MCF 10A (cell line): Measurements from ENCODE around the gene REG3G. TPM values are rescaled to one million over a fixed set of nuclear protein-coding genes. Genes with fewer than 3 reads are reported as not detected.

Experiments
- Bru-seq: library from RNA; stranded (reverse); fragments of 400-500 nt; gene quantifications from one replicate; lab custom pipeline; 2021; lab: Mats Ljungman, UMichigan
- BruChase-seq, 2 experiments: library from RNA; stranded (reverse); fragments of 400-500 nt; gene quantifications; one replicate each; lab custom pipeline; 2021; lab: Mats Ljungman, UMichigan
- BruUV-seq: library from RNA; stranded (reverse); fragments of 400-500 nt; replicated peaks from 2 replicates; lab custom pipeline; 2021; lab: Mats Ljungman, UMichigan
- CTCF ChIA-PET: fragments of 300-600 bp; sonication (Branson Sonifier 250); formaldehyde crosslinking; extraction: SDS; loops from one replicate; lab custom pipeline; 2021; ENCODE audit warnings: antibody characterized with exemption, inconsistent platforms; lab: Yijun Ruan, JAX
- POLR2A ChIA-PET: fragments of 300-600, 350-650 bp; sonication (Branson Sonifier 250); formaldehyde crosslinking; extraction: SDS; loops from one replicate; lab custom pipeline; 2020; ENCODE audit warnings: antibody characterized with exemption, inconsistent platforms; lab: Yijun Ruan, JAX
- DNase-seq: peaks from one replicate; pipeline ENCODE4 v3.0.0-alpha.2; 2018; ENCODE audit not compliant: unreplicated experiment
- H3K27ac Mint-ChIP-seq: one replicate; pipeline ENCODE4 v1.8.0; 2022; ENCODE audit warnings: mild to moderate bottlenecking, low read depth, mixed read lengths; ENCODE audit not compliant: unreplicated experiment
- H3K27me3 Mint-ChIP-seq: one replicate; pipeline ENCODE4 v1.8.0; 2022; ENCODE audit warnings: mixed read lengths; ENCODE audit not compliant: insufficient read depth, unreplicated experiment
- H3K36me3 Mint-ChIP-seq: one replicate; pipeline ENCODE4 v1.8.0; 2022; ENCODE audit warnings: mild to moderate bottlenecking, moderate library complexity, mixed read lengths; ENCODE audit not compliant: insufficient read depth, unreplicated experiment
- H3K4me1 Mint-ChIP-seq: one replicate; pipeline ENCODE4 v1.8.0; 2022; ENCODE audit warnings: mixed read lengths; ENCODE audit not compliant: insufficient read depth, unreplicated experiment
- H3K4me3 Mint-ChIP-seq: one replicate; pipeline ENCODE4 v1.8.0; 2022; ENCODE audit warnings: mild to moderate bottlenecking, moderate library complexity, mixed read lengths; ENCODE audit not compliant: unreplicated experiment
- H3K9me3 Mint-ChIP-seq: one replicate; pipeline ENCODE4 v1.8.0; 2022; ENCODE audit warnings: mixed read lengths; ENCODE audit not compliant: unreplicated experiment
- CTCF ChIP-seq: fragments of 200-600 bp; IDR thresholded peaks from one replicate; pipeline ENCODE4 v1.8.0; 2022; ENCODE audit warnings: antibody characterized with exemption, mild to moderate bottlenecking; ENCODE audit not compliant: unreplicated experiment
- intact Hi-C: fragments of 100-400 bp; cut with micrococcal nuclease; formaldehyde crosslinking; loops from 2 replicates; pipeline ENCODE4 v1.14.1; 2022
- long read RNA-seq: library from polyadenylated mRNA; stranded (forward); transcript quantifications from one replicate; pipeline ENCODE4 v2.0.0, GENCODE V29; 2022
- total RNA-seq: library from RNA; stranded (reverse); gene quantifications from 2 replicates; pipeline ENCODE4 v1.2.3, GENCODE V29; 2022

Gene REG3G
- total RNA-seq (not detected in 2 replicates), Bru-seq, nascent RNA (not detected), BruChase-seq, experiment 1, labeled RNA remaining after a 6-hour chase (not detected), BruChase-seq, experiment 2, labeled RNA remaining after a 2-hour chase (not detected)
- long read RNA-seq, result 0 reads

GRCh38 chr2:79025421-79025820, at the start of gene REG3G:
REG3G (plus strand) TSS chr2:79025702; CDS start chr2:79026094, 392 bp downstream.
- ChIA-PET CTCF (interaction anchor here (0.7 to 0.8 kb wide), 2 partner anchors 9 to 518 kb away, joined by 3 to 4 read pairs; no protein-coding TSS in a partner anchor), POLR2A (no interaction called here)
- no TSS peak for BruUV-seq
- Mint-ChIP-seq H3K36me3 (no peaks in the 10 kb centered on the region), H3K4me3 (no peak within 1 kb of the TSS), H3K4me1 (no peaks in the 10 kb centered on the region), H3K27ac (no peak within 1 kb of the TSS), H3K9me3 (peaks cover 15% of the 10 kb centered on the region), H3K27me3 (no peaks in the 10 kb centered on the region)
- intact Hi-C loops, result no loop called here
- DNase-seq, result no peak
- no peak for TF ChIP-seq CTCF

- no peaks in the 10 kb centered on the region for H3K4me1 Mint-ChIP-seq
- no peak for TF ChIP-seq CTCF
- no peak for DNase-seq
- no peaks in the 10 kb centered on the region for H3K9me3 Mint-ChIP-seq
- H3K27me3 Mint-ChIP-seq, result peaks cover 27% of the 10 kb centered on the region
- no peak overlapping the region for H3K4me3 Mint-ChIP-seq
- intact Hi-C loops, result loop anchor here (2.0 to 5.0 kb wide), 3 partner anchors 305 to 627 kb away; no protein-coding TSS in a partner anchor
- H3K36me3 Mint-ChIP-seq, result no peaks in the 10 kb centered on the region
- BruUV-seq, result no TSS peak
- ChIA-PET CTCF (interaction anchor here (1.3 to 1.7 kb wide), 2 partner anchors 9 to 13 kb away, joined by 4 read pairs; no protein-coding TSS in a partner anchor), POLR2A (no interaction called here)
- H3K27ac Mint-ChIP-seq, result no peak overlapping the region
Measured at GRCh38 chr2:78977661-78978145, 47.8 kb upstream of the REG3G start.

GRCh38 chr2:78978340-78978739, 47.2 kb upstream of the REG3G start:
- no peak overlapping the region for H3K4me3 Mint-ChIP-seq
- no peaks in the 10 kb centered on the region for H3K9me3 Mint-ChIP-seq
- no peak for TF ChIP-seq CTCF
- H3K36me3 Mint-ChIP-seq, result no peaks in the 10 kb centered on the region
- no TSS peak for BruUV-seq
- H3K4me1 Mint-ChIP-seq, result no peaks in the 10 kb centered on the region
- no peak overlapping the region for H3K27ac Mint-ChIP-seq
- peaks cover 34% of the 10 kb centered on the region for H3K27me3 Mint-ChIP-seq
- DNase-seq, result no peak
- intact Hi-C loops, result loop anchor here (2.0 to 5.0 kb wide), 3 partner anchors 306 to 628 kb away; no protein-coding TSS in a partner anchor
- CTCF ChIA-PET, result interaction anchor here (0.7 to 2.8 kb wide), 6 partner anchors 8 to 682 kb away, joined by 3 to 19 read pairs (median 8); no protein-coding TSS in a partner anchor
- POLR2A ChIA-PET, result no interaction called here

GRCh38 chr2:78979380-78980151, 45.9 kb upstream of the REG3G start:
- peak; percentile 30 for DNase-seq
- H3K27ac Mint-ChIP-seq, result no peak overlapping the region
- intact Hi-C loops, result loop anchor here (2.0 to 5.0 kb wide), 3 partner anchors 307 to 629 kb away; no protein-coding TSS in a partner anchor
- ChIA-PET CTCF (interaction anchor here (0.6 to 2.8 kb wide), 26 partner anchors 10 to 1030 kb away, joined by 3 to 19 read pairs (median 4); no protein-coding TSS in a partner anchor), POLR2A (no interaction called here)
- H3K9me3 Mint-ChIP-seq, result no peaks in the 10 kb centered on the region
- H3K4me3 Mint-ChIP-seq, result no peak overlapping the region
- H3K4me1 Mint-ChIP-seq, result no peaks in the 10 kb centered on the region
- BruUV-seq, result no TSS peak
- peaks cover 33% of the 10 kb centered on the region for H3K27me3 Mint-ChIP-seq
- no peaks in the 10 kb centered on the region for H3K36me3 Mint-ChIP-seq
- TF ChIP-seq CTCF, result peak; percentile 79
